DMS153 treated with DMSO at 0.1 percent for 48 hours (cell line): Measurements from ENCODE around the gene IRF7.

ENCODE experiments used
- DNase-seq: peaks from one replicate; lab custom pipeline; 2025; ENCODE audit not compliant: unreplicated experiment; lab: John Stamatoyannopoulos, UW

IRF7 gene

DNA sequence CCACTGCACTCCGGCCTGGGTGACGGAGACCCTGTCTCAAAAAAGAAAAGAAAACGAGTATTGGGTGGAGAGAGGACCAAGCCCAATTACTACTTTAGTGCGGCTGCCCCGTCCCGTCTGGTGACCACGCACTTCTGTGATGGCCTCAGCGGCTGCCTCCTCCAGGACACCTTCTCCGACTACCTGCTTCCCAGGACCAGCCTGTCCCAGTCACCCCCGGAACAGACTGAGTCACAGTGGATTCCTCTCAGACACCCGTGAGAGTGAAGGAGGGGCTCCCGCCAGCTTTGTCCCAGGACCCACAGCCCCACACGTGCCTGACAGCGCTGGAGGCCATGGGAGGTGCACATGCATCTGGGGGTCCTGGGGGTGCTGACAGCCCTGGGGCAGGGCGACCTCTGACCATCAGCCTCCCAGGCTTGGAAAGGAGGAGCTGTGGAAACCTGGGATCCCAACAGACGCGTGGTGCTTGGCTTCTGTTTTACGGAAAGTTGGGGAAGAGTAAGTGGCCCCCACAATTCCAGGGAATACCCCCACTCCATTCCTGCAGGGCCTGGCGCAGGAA is 26.1 kb upstream of the IRF7 start:
- no peak for DNase-seq

DNA sequence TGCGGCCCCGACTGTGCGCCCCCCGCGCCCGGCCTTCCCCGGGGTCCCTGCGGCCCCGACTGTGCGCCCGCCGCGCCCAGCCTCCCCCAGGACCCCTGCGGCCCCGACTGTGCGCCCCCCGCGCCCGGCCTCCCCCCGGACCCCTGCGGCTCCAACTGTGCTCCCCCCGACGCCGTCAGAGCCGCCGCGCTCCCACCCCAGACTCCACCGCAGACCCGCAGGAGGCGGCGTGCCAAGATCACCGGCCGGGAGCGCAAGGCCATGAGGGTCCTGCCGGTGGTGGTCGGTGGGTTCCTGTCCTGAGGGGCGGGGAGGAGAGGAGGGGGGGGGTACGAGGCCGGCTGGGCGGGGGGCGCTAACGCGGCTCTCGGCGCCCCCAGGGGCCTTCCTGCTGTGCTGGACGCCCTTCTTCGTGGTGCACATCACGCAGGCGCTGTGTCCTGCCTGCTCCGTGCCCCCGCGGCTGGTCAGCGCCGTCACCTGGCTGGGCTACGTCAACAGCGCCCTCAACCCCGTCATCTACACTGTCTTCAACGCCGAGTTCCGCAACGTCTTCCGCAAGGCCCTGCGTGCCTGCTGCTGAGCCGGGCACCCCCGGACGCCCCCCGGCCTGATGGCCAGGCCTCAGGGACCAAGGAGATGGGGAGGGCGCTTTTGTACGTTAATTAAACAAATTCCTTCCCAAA is 24.4 kb upstream of the IRF7 start:
- no peak for DNase-seq

DNA sequence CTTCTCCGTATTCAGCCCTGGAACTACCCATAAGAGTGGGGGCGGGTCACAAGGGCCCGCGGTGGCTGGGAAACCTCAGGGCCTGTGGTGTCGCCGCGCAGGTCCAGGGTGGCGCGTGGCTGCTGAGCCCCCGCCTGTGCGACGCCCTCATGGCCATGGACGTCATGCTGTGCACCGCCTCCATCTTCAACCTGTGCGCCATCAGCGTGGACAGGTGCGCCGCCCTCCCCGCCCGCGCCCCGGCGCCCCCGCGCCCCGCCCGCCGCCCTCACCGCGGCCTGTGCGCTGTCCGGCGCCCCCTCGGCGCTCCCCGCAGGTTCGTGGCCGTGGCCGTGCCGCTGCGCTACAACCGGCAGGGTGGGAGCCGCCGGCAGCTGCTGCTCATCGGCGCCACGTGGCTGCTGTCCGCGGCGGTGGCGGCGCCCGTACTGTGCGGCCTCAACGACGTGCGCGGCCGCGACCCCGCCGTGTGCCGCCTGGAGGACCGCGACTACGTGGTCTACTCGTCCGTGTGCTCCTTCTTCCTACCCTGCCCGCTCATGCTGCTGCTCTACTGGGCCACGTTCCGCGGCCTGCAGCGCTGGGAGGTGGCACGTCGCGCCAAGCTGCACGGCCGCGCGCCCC is 23.7 kb upstream of the IRF7 start:
- no peak for DNase-seq

DNA sequence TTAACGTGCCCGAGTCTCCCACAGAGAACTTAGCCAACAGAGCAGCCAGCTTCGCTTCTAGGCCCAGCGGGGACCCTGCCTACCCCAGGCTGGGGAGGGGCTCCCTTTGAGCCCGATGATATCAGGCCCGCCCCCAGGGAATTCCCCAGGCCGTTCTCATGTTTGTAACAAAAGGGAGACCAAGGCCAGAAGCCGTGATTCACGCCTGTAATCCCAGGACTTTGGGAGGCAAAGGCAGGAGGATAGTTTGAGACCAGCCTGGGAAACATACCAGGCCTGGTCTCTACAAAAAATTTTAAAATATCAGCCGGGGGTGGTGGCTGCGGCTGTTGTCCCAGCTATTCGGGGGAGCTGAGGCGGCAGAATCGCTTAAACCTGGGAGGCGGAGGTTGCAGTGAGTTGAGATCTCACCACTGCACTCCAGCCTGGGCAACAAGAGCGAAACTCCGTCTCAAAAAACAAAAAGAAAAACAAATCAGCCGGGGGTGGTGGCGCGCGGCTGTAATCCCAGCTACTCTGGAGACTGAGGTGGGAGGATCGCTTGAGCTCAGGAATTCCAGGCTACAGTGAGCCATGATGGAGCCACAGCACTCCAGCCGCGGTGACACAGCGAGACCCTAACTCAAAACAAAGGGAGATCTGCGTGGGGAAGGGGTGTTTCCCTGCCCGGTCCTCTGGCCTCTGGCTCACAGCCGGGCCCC is 23.0 kb upstream of the IRF7 start:
- DNase-seq: no peak

DNA sequence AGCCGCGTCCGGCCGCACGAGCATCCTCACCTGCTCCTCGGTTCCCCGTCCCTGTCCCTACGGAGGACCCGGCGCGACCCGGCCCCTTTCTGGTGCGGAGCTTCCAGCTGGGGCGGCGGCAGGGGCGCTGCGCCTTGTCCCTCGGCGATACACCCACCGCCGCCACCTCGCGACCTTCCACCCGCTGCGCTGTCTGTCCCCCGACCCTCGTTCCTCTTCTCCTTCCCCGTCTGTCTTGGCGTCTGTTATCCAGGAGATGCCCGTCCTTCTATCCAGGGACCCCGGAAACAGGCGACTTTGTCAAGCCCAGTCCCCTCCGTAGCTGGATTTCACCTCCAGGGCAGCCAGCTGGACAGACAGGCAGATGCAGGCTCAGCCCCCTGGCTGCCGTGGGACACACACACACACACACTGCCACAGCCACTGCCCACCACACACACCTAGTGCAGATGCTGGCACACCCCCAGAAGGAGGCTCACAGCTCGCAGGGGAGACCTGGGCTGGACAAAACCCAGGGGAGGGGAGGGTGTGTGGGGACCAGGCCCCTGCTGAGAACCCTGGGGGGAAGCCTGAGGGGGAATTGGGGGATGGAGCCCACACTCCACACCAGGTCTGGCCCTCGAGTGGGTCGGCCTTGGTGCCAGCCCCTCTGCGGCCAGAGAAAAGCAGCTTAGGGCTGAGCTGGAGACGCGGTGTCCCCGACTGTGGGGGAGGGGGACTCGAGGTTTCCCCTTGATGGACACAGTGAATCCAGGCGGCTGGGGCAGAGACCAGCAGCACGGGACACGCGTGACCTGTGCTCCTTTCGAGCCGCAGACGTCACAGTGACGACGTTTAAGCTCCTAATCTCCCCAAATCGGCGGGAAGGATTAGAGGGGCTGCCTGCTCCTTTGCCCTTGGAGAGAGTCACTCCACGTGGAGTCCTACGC is 22.1 kb upstream of the IRF7 start:
- no peak for DNase-seq

DNA sequence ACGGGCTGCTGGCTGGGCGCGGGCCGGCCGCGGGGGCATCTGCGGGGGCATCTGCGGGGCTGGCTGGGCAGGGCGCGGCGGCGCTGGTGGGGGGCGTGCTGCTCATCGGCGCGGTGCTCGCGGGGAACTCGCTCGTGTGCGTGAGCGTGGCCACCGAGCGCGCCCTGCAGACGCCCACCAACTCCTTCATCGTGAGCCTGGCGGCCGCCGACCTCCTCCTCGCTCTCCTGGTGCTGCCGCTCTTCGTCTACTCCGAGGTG is 21.5 kb upstream of the IRF7 start:
- DNase-seq: no peak

DNA sequence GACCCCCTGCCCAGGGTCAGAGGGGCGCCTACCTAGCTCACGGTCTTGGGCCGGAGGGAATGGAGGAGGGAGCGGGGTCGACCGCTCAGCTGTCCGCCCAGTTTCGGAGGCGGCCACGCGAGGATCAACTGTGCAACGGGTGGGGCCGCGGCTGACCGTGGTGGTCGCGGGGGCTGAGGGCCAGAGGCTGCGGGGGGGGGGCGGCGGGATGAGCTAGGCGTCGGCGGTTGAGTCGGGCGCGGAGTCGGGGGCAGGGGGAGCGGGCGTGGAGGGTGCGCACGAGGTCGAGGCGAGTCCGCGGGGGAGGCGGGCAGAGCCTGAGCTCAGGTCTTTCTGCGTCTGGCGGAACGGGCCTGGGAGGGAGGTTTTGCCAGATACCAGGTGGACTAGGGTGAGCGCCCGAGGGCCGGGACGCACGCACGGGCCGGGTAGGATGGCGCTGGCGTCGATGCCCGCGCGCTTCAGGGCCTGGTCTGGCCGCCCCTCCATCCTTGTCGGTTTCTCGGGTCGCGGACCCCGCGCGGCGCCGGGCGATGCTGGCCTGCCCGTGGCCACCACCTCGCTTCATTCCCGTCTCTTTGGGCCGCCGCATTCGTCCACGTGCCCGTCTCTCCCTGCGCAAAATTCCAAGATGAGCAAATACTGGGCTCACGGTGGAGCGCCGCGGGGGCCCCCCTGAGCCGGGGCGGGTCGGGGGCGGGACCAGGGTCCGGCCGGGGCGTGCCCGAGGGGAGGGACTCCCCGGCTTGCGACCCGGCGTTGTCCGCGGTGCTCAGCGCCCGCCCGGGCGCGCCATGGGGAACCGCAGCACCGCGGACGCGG is 21.0 kb upstream of the IRF7 start, which contains the start of gene DRD4:
Gene DRD4 (plus strand): TSS at position 759 of the 822 bp plus-strand sequence. CDS start 36 bp downstream, at position 795.
- no peak for DNase-seq

DNA sequence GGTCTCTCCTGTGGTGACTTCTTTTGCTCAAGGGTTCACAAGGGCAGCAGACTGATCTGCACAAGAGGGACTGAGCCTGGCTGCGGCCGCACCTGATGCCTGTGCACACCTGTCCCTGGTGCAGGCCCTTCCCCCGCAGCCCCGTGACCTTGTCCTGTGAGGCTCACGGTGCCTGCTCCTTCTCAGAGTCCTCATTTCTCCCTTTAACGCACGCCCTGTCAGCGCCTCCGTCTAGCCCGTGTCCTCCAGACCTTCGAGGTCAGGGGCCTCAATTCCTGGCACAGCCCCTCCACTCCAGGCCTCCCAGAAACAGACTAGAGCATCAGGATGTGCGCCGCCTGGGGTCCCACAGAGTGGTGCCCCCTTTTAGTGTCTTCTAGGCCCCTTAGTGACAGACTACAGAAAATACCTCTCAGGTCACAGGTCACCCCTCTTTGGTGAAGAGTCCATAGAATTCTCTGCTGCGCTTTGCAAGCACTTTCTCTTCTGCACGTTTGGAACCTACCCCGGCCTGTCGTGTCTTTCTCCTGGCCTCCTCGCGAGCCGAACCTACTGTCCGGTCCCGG is 20.3 kb upstream of the IRF7 start:
- DNase-seq: no peak

DNA sequence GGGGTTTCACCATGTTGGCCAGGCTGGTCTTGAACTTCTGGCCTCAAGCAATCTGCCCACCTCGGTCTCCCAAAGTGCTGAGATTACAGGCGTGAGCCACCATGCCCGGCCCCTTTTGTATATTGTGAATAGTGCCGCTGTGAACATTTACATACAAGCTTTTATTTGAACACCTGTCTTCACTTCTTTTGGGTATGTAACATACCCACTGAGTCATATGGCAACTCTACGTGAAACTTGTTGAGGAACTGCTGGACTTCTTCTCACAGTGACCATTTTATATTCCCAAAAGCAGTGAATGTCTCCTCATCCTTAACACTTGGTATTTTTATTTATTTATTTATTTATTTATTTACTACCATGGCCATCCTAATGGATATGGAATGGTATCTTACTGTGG is 15.1 kb upstream of the IRF7 start:
- DNase-seq: no peak

DNA sequence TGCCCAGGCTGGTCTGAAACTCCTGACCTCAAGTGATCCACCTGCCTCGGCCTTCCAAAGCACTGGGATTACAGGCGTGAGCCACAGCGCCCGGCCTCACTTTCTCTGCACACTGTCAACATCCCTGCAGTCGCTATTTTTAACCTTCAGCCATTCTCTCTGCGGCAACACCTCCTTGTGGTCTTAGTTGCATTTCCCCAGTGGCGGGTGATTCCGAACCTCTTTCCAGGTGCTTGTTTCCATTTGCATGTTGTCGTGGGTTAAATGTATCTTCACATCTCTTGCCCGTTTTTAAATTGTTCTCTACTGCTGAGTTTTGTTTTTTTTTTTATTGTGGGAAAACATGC is 13.5 kb upstream of the IRF7 start:
- no peak for DNase-seq

DNA sequence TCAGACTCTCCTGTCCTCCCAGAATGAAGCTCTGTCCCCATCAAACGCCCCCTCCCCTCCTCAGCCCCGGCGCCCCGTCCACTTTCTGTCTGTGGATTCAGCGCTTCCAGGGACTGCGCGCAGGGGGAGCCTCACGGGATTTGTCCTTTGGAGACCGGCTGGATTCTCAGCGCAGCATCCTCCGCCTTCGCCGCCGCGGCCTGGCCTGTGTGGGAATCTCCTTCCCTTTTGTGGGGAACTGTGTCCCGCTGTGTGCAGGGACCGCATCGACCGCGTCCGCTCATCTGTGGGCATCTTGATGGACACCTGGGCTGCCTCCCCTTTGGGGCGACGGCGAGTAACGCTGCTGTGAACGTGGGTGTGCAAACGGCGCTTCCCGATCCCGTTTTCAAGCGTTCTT is 12.3 kb upstream of the IRF7 start:
- DNase-seq: no peak

DNA sequence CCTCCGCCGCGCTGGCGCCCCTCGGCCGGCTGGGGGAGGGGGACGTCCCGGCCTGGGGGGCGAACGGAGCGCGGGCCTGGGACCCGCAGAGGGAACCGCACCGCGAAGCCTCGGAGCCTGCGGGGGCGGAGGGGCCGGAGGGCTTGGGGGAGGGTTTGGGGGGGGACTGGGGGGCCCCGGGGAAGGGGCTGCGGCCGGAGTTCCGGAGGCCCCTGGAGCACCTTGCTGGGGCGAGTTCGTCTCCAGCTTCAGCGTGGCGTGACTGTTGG is 11.5 kb upstream of the IRF7 start:
- DNase-seq: no peak

DNA sequence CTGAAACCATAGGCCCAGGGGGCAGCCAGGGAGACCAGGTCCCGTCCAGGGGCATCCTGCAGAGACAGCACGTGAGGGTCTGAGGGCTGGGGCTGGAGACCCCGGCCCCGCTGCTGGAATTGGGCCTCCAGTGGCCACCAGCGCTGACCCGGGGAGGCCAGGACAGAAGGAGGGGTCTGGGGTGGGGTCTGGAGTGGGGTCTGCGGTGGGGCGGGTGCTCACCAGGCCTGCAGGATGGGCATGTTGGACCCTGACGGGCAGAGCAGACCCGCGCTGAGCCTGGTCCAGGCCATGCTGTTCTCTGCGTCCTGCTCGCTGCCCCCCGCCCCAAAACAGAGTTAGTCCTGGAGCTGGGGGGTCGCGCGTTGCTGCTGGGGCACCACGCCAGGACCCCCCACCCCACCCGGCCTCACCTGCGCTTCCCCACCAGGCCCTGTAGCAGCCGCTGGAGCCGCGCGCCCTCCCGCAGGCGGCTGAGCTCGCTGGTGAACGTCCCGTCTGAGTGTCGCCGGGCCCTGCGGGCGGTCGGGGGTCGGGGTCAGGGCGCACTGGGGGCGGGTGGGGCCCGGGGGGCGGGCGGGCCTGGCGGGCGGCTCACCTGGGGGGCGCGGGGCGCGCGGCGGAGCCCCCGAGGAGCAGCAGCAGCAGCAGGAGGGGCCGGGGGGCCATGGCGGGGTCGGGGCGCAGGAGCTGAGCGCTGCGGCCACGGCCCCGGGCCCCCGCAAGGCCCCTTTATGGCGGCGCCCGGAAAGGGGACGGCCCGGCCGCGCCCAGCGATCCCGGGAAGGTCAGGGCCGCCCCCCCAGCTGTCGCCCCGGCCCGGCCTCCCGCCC is 10.9 kb upstream of the IRF7 start, which contains the start of gene SCT:
Gene SCT (minus strand): TSS at position 707 of the 833 bp plus-strand sequence. CDS start 38 bp downstream, at position 669.
- no peak for DNase-seq

DNA sequence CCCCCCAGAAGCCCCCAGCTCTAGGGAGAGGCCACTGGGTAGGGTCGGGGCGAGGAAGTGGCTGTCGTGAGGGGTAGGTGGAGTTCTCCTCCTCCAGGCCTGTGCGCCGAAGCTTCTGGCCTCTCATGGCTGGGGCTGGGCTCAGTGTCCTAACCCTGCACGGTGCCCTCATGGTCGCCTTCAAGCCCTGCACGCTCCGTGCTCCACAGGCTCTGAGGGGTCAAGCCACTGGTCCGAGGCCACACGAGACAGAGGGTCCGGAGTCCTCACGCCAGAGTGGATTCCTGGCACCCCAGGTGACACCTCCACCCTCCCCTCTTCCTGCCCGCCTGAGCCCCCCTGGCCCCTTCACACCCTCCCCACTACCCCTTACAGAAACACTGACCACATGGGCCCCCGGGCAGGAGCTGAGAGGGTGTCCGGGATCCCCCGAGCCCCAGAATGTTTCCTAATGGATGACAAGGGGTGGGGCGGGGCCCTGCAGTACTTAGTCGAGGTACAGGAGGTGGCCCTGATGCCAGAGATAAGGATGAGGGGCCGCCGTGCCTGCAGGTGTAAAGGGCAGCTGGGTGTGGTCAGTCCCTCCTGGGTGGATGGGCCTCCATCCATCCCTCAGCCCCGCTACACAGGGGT is 10.0 kb upstream of the IRF7 start:
- DNase-seq: no peak

DNA sequence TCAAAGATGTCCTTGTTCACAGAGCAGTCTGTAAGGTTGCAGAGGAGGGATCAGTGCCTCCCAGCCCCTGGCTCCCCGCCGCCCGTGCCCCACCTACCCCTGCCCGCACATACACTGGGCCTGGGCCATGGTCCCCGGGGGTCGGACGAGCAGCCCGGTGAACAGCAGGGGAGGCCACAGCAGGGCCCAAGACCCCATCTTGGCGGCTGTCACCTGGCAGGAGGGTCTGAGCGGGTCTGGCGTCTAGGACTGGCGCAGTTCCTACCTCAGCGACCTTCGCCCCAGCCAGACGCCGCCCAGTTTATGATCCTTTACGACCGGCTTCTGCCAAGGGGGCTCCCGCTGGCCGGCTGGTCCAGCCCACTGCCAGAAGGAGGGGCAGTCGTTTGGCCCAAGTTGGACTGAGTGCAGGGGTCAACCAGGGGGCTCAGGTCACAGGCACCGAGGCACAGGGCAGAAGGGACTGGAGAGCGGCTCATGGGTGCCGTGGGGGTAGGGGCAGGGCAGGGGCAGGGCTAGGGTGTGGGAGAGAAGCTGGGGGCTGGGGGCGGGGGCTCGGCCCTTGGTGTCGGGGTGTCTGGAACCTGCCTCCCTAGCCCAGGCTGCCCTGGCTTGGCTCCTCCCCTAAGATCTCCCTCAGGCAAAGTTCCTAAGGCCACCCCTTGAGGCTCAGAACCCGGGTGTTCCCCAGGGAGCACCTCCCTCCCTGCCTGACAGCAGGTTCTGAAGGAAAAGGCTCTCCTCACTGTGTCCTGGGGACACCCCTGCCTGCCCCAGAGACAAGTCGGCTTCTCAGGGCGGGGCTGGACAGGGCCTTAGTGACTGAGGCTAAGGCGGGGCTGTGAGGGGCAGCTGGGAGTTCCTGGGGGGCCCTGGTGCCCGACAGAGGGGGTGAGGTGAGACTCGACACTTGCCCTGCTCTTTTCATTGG is 9.2 kb upstream of the IRF7 start, which contains the start of gene CDHR5:
Gene CDHR5 (minus strand): TSS at position 251 of the 931 bp plus-strand sequence. CDS start 53 bp downstream, at position 198.
- DNase-seq: no peak

DNA sequence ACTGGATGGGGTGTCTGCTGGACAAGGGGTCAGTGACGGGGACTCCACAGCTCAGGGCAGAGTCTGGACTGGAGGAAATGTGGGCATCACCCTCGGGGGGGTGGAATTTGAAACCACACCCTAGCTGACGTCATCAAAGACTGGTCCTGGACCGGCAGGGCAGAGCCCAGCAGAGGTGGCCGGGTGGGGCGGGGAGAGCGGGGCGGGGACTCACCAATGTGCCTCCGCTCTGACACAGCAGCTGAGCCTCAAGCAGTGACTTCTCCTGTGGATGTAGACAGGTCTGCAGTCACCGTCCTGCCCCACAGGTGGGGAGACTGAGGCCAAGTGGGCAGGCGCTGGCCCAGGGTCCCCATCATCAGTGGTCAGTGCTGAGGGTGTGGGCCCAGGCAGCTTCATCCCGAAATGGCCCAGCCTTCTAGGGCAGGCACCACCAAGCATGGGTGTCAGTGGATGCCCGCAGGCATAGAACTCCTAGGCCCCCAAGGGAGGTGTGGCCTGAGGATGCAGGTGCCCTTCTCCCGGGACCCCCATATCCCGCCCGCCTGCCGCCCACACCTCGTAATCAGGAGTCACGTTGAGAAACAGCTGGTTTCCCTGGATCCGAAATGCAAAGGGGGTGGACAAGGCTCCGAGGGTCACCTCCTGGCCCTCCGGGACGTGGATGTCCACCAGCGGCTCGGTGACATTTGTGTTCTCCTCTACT is 8.4 kb upstream of the IRF7 start:
- no peak for DNase-seq

DNA sequence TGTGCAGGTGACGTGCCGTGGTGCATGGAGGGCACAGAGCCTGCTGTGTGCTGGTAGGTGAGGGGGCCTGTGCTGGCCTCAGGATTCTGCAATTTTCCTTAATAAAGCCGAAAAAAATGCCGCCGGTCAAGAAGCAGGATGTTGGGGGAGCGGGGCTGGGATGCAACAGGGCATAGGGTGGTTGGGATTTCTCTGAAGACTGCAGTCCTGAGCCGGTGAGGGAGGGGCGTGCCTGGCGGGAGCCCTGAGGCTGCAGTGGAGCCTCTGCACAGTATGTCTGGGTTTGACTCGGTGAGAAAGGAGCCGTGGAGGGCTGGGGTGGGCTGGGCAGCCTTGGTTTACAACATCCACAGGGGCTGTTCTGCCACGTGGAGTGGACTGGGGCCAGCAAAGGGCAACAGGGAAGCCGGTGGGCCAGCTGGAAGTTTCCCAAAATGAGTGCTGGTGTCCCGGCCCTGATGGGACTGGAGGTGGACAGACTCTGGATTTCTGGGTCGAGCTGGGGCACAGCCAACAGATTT is 7.7 kb upstream of the IRF7 start:
- DNase-seq: no peak
